Activated CD4-positive, alpha-beta T cell treated with anti-CD3 and anti-CD28 coated beads for 36 hours (primary cell): ENCODE results near the gene SLC9A8. TPM values are rescaled to one million over a fixed set of nuclear protein-coding genes. Genes with fewer than 3 reads are reported as not detected.

Experiments
- ATAC-seq: fragments of 200-7000 bp; cut with Tn5 transposase; one replicate; pipeline ENCODE4 v1.10.0; 2021; ENCODE audit warnings: mild to moderate bottlenecking, moderate library complexity
- CTCF ChIA-PET: fragments of 350-600 bp; sonication (Branson Sonifier 250); formaldehyde crosslinking; loops from one replicate; lab custom pipeline; 2021; ENCODE audit warnings: antibody characterized with exemption; lab: Charles Lee
- POLR2A ChIA-PET: fragments of 350-600 bp; sonication (Branson Sonifier 250); formaldehyde crosslinking; loops from one replicate; lab custom pipeline; 2021; ENCODE audit warnings: antibody characterized with exemption, inconsistent platforms; lab: Charles Lee
- DNase-seq: peaks from one replicate; pipeline ENCODE4 v3.0.0-alpha.2; 2020
- H3K27ac Mint-ChIP-seq: one replicate; pipeline ENCODE4 v1.8.0; 2021; ENCODE audit warnings: mixed read lengths
- H3K27me3 Mint-ChIP-seq: one replicate; pipeline ENCODE4 v1.8.0; 2021; ENCODE audit warnings: mixed read lengths
- H3K36me3 Mint-ChIP-seq: one replicate; pipeline ENCODE4 v1.8.0; 2021; ENCODE audit warnings: low read depth, mixed read lengths
- H3K4me1 Mint-ChIP-seq: one replicate; pipeline ENCODE4 v1.8.0; 2021; ENCODE audit warnings: mixed read lengths
- H3K4me3 Mint-ChIP-seq: one replicate; pipeline ENCODE4 v1.8.0; 2021; ENCODE audit warnings: mild to moderate bottlenecking, moderate library complexity, mixed read lengths
- H3K9me3 Mint-ChIP-seq: one replicate; pipeline ENCODE4 v1.8.0; 2021; ENCODE audit warnings: low read depth, mixed read lengths
- intact Hi-C, 2 experiments: fragments of 100-400 bp; cut with DNase I in 1 of 2; cut with micrococcal nuclease in 1 of 2; formaldehyde crosslinking; loops; one replicate each; pipeline versions ENCODE4 v1.14.2 to v1.15.1; 2022 to 2024; cut with DNase I, micrococcal nuclease
- total RNA-seq, 2 experiments: library from RNA; stranded (reverse); gene quantifications; one replicate each; pipeline ENCODE4 v1.2.3, GENCODE V29; 2021

Gene SLC9A8
- total RNA-seq, 2 experiments from 2014 or later: 12.6 to 16.7 TPM

DNA sequence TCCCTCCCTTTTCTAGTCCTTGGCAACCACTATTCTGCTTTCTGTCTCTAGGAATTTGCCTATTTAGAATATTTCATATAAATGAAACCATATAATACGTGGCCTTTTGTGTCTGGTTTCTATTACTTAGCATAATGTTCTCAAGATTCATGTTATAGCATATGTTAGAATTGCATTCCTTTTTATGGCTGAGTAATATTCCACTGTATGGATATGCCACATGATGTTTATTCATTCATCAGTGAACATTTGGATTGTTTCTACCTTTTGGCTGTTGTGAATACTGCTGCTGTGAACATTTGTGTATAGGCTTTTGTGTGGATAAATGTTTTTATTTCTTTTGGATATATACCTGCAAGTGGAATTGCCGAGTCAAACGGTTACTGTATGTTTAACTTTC lies 7.1 kb downstream of the SLC9A8 start:
- peak overlapping the region; percentile 25 for H3K27ac Mint-ChIP-seq
- peaks cover 47% of the 10 kb centered on the region for H3K4me1 Mint-ChIP-seq
- no peaks in the 10 kb centered on the region for H3K9me3 Mint-ChIP-seq
- ATAC-seq (no peak), DNase-seq (no peak)
- H3K27me3 Mint-ChIP-seq: no peaks in the 10 kb centered on the region
- no peak overlapping the region for H3K4me3 Mint-ChIP-seq
- peaks cover 67% of the 10 kb centered on the region for H3K36me3 Mint-ChIP-seq
- intact Hi-C loops: loop anchor here in 1 of 2 experiments (10.0 kb wide), 1 partner anchor 695 kb away; the partner anchor contains the start of gene PTPN1
- POLR2A ChIA-PET: no interaction called here
- CTCF ChIA-PET: no interaction called here

- POLR2A ChIA-PET: no interaction called here
These were observed 8.8 kb downstream of the SLC9A8 start for GRCh38 chr20:49821381-49821780.

DNA sequence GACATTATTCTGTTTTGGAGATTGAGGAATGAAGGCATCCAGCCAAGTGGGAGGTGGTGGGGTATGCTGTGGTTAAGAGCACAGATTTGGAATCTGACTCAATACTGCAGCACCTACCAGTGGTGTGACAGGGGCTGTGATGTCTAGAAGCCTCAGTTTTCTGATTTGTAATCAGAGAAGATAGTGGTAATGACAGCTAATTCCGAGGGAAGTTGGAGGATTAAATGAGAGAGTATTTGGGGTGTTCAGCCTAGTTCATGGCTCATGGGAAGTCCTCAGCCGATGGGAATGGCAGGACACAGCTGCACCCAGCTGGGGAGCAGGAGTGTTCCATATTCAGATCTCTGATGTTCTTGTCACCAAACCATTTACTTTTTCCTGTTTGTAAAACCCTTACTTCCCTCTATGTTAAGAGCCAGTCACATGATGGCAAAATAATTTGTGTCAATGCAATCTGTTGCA lies 9.3 kb downstream of the SLC9A8 start:
- Mint-ChIP-seq H3K27ac (no peak overlapping the region), H3K36me3 (peaks cover 63% of the 10 kb centered on the region), H3K4me3 (no peak overlapping the region), H3K27me3 (no peaks in the 10 kb centered on the region), H3K4me1 (peaks cover 48% of the 10 kb centered on the region), H3K9me3 (no peaks in the 10 kb centered on the region)
- intact Hi-C loops: no loop called here
- DNase-seq: no peak
- ATAC-seq: peak; percentile 37
- CTCF ChIA-PET: interaction anchor here (1.1 to 5.8 kb wide), 3 partner anchors 9 to 70 kb away, joined by 3 to 22 read pairs (median 4); partner anchors contain the start of gene SLC9A8
- POLR2A ChIA-PET: no interaction called here

More at GRCh38 chr20:49821381-49821780, 8.8 kb downstream of the SLC9A8 start:
- CTCF ChIA-PET: interaction anchor here (0.6 to 5.8 kb wide), 4 partner anchors 9 to 279 kb away, joined by 3 to 22 read pairs (median 3); partner anchors contain the start of gene SLC9A8
- DNase-seq (no peak), ATAC-seq (no peak)
- H3K27ac Mint-ChIP-seq: no peak overlapping the region
- H3K4me3 Mint-ChIP-seq: no peak overlapping the region
- peaks cover 64% of the 10 kb centered on the region for H3K36me3 Mint-ChIP-seq
- no peaks in the 10 kb centered on the region for H3K27me3 Mint-ChIP-seq
- no peaks in the 10 kb centered on the region for H3K9me3 Mint-ChIP-seq
- intact Hi-C loops: no loop called here
- H3K4me1 Mint-ChIP-seq: peaks cover 48% of the 10 kb centered on the region

DNA sequence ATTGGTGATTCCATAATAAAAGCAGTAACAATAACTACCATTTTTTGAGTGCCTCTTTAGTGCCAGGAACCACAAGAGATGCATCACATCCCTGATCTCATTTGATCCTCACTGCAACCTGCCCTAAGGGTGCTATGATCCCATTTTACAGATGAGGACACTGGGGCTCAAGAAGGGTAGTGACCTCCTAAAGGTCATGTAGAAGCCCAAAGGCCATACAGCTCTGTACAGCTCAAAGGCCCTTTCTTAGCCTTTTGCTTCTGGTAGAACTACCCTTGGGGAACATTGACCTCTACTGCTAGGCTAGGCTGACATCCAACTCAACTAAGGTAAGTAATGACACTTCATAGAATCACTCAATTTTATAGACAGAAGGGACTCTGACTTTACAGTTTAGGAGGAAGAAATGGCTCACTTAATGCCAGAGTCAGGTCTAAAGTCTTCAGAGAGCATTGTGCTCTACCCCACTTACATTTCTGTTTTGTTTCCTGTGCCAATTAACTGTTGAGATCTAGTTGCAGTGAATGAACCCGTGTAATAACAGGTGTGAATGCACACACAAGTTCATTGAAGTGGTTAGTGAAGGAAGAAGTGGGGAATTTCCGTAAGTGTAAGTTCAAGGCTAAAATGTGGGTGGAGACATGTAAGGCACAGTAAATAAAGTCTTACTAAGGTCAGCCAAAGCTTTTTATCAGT lies 10.7 kb downstream of the SLC9A8 start:
- H3K4me1 Mint-ChIP-seq: peaks cover 43% of the 10 kb centered on the region
- peak overlapping the region; percentile 5 for H3K4me3 Mint-ChIP-seq
- ChIA-PET CTCF (interaction anchor here (1.3 to 5.8 kb wide), 4 partner anchors 10 to 248 kb away, joined by 3 to 22 read pairs (median 8); partner anchors contain the start of gene SLC9A8), POLR2A (no interaction called here)
- H3K9me3 Mint-ChIP-seq: no peaks in the 10 kb centered on the region
- no peaks in the 10 kb centered on the region for H3K27me3 Mint-ChIP-seq
- peak; percentile 89 for ATAC-seq
- DNase-seq: no peak
- H3K36me3 Mint-ChIP-seq: peaks cover 50% of the 10 kb centered on the region
- intact Hi-C loops: loop anchor here in 1 of 2 experiments (1.0 kb wide), 1 partner anchor 8 kb away; no protein-coding TSS in a partner anchor
- peak overlapping the region; percentile 71 for H3K27ac Mint-ChIP-seq

DNA sequence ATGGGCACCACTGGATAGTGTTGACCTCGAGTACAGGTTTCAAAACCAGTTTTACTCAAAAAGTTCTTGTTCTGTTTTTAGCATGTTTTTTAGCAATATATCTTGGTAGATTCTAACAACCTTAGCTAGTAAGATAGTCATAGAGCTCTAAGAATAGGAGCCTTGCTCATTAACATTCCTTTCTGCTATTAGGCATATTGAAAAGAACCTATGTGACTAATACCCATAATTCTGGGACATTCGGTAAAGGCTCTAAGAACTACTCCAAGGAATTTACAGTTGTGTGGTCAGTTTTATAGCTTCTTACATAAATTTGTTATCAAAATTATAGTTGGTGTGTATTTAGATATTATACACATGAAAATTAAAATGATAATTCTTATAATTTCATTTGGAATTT lies 11.6 kb downstream of the SLC9A8 start:
- ATAC-seq: no peak
- Mint-ChIP-seq H3K9me3 (no peaks in the 10 kb centered on the region), H3K4me3 (no peak overlapping the region), H3K27me3 (no peaks in the 10 kb centered on the region), H3K4me1 (peaks cover 42% of the 10 kb centered on the region), H3K27ac (peak overlapping the region; percentile 71), H3K36me3 (peaks cover 47% of the 10 kb centered on the region)
- ChIA-PET POLR2A (no interaction called here), CTCF (interaction anchor here (0.5 to 5.8 kb wide), 6 partner anchors 11 to 425 kb away, joined by 3 to 22 read pairs (median 4); partner anchors contain the start of gene SLC9A8)
- no peak for DNase-seq
- intact Hi-C loops: no loop called here

DNA sequence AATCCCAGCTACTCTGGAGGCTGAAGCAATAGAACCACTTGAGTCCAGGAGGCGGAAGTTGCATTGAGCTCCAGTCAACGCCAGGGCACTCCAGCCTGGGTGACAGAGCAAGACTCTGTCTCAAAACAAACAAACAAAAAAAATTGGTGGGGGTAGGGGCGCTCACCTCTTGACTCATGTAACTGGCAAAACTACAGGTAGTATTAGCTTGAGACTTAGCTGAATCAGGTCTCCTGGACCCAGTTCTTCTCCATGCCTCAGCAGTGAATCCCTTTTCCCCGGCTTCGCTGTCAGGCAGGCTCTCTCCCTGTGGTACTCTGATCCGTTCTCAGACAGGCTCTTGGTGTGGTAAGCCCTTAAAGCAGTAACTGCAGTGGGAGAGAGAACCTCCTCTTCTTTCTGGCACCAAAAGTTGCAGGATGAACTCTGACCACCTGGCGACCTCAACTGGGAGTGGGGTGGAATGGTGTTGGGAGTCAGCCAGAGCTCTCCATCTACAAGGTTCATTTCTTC lies 12.9 kb downstream of the SLC9A8 start:
- Mint-ChIP-seq H3K36me3 (peaks cover 46% of the 10 kb centered on the region), H3K9me3 (no peaks in the 10 kb centered on the region), H3K27ac (no peak overlapping the region), H3K4me3 (no peak overlapping the region), H3K4me1 (peaks cover 39% of the 10 kb centered on the region), H3K27me3 (no peaks in the 10 kb centered on the region)
- no peak for ATAC-seq
- ChIA-PET POLR2A (interaction anchor here (0.6 to 0.8 kb wide), 2 partner anchors 9 to 1081 kb away, joined by 8 to 9 read pairs; no protein-coding TSS in a partner anchor), CTCF (interaction anchor here (0.9 to 5.8 kb wide), 8 partner anchors 12 to 283 kb away, joined by 3 to 22 read pairs (median 4); partner anchors contain the start of gene SLC9A8)
- intact Hi-C loops: no loop called here
- no peak for DNase-seq

- Mint-ChIP-seq H3K36me3 (peaks cover 22% of the 10 kb centered on the region), H3K4me3 (no peak overlapping the region), H3K27me3 (no peaks in the 10 kb centered on the region), H3K9me3 (peaks cover 2% of the 10 kb centered on the region), H3K4me1 (no peaks in the 10 kb centered on the region), H3K27ac (no peak overlapping the region)
- ChIA-PET POLR2A (no interaction called here), CTCF (no interaction called here)
- intact Hi-C loops: no loop called here
- DNase-seq: no peak
- ATAC-seq: no peak
These were observed 18.6 kb downstream of the SLC9A8 start for GRCh38 chr20:49831022-49831769.

DNA sequence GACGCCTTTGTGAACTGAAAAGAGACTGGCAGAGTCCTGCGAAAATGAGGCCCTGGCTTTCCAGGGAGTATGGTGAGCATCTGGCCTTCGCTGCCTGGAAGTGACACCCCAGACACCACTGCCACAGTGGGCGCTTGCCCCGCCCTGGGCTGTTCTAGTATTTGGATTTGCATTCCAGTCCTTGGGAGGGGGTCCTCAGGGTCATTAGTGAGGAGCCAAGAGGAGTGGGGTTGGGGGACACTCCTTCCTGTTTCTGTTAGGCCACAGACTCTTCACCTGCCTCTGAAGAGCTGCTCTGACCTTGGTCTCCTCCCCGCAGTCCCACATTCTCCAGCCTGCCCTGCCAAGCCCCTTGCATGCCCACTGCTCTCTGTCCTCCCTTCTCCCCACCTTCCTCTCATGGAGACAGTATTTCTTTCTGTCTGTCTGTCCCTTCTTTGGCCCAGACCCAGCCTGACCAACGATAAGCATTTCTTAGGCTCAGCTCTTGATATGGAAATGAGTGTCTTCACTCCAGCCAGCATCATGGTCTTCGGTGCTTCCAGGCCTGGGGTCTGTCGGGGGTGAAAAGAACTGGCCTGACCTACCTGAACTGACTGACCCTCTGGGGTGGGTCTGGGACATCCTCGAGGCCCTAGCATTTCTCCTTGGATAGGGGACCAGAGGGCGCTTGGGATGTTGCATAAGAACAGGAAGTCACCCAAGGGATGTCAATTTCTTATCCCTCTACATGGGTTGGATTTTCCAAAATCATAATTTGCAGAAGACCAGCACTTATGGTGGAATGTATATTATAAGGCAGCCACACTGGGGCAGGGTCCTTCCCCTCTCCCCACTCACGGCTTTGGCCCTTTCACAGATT lies 19.4 kb downstream of the SLC9A8 start:
- ATAC-seq: no peak

DNA sequence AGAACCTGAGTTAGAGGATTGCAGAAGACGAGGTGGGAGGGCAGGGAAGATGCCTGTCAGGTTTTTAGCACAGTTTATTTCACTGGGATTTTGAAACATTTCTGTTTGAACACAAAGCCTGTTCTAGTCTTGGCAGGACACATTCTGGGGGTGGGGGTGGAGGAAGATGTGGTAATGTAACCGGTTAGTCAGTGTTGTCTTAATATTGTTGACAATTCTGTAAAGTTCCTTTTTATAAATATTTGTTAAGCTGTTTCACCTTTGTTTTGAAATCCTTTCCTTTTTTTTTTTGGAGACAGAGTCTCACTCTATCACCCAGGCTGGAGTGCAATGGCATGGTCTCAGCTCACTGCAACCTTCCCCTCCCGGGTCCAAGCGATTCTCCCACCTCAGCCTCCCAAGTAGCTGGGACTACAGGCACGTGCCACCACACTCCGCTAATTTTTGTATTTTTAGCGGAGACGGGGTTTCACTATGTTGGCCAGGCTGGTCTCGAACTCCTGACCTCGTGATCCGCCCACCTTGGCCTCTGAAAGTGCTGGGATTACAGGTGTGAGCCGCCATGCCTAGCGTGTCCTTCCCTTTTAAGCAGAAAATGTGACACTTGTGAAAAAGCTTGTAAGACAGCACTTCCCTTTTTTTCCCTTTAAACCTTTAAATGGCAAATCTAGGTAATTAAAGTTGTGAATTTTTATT lies 20.2 kb downstream of the SLC9A8 start:
- DNase-seq: no peak
- Mint-ChIP-seq H3K27ac (no peak overlapping the region), H3K27me3 (no peaks in the 10 kb centered on the region), H3K9me3 (peaks cover 2% of the 10 kb centered on the region), H3K4me3 (no peak overlapping the region), H3K36me3 (peaks cover 21% of the 10 kb centered on the region), H3K4me1 (no peaks in the 10 kb centered on the region)
- ChIA-PET POLR2A (no interaction called here), CTCF (interaction anchor here (0.8 to 1.2 kb wide), 3 partner anchors 13 to 501 kb away, joined by 3 to 4 read pairs (median 3); no protein-coding TSS in a partner anchor)
- no peak for ATAC-seq
- intact Hi-C loops: no loop called here

More for the DNA sequence above, 19.4 kb downstream of the SLC9A8 start:
- Mint-ChIP-seq H3K9me3 (peaks cover 2% of the 10 kb centered on the region), H3K27me3 (no peaks in the 10 kb centered on the region), H3K4me3 (no peak overlapping the region), H3K27ac (no peak overlapping the region), H3K4me1 (no peaks in the 10 kb centered on the region), H3K36me3 (peaks cover 21% of the 10 kb centered on the region)
- ChIA-PET POLR2A (no interaction called here), CTCF (interaction anchor here (0.8 kb wide), 1 partner anchor 74 kb away, joined by 3 read pairs; no protein-coding TSS in a partner anchor)
- DNase-seq: no peak
- intact Hi-C loops: no loop called here

GRCh38 chr20:49833483-49833882 lies 20.9 kb downstream of the SLC9A8 start:
- intact Hi-C loops: no loop called here
- peaks cover 21% of the 10 kb centered on the region for H3K36me3 Mint-ChIP-seq
- ATAC-seq (no peak), DNase-seq (no peak)
- peaks cover 2% of the 10 kb centered on the region for H3K9me3 Mint-ChIP-seq
- H3K4me1 Mint-ChIP-seq: no peaks in the 10 kb centered on the region
- no peak overlapping the region for H3K27ac Mint-ChIP-seq
- ChIA-PET CTCF (interaction anchor here (0.9 to 1.2 kb wide), 2 partner anchors 12 to 501 kb away, joined by 3 to 4 read pairs; no protein-coding TSS in a partner anchor), POLR2A (interaction anchor here (0.6 kb wide), 1 partner anchor 26 kb away, joined by 6 read pairs; no protein-coding TSS in a partner anchor)
- no peaks in the 10 kb centered on the region for H3K27me3 Mint-ChIP-seq
- no peak overlapping the region for H3K4me3 Mint-ChIP-seq
